HG02973 (cell line): Measurements from ENCODE around the gene TM4SF4.

Experiments used
- ATAC-seq: cut with Tn5 transposase; IDR thresholded peaks from one replicate; pipeline ENCODE4 v1.9.1; 2021; ENCODE audit warnings: moderate library complexity; ENCODE audit not compliant: unreplicated experiment

Gene TM4SF4

DNA sequence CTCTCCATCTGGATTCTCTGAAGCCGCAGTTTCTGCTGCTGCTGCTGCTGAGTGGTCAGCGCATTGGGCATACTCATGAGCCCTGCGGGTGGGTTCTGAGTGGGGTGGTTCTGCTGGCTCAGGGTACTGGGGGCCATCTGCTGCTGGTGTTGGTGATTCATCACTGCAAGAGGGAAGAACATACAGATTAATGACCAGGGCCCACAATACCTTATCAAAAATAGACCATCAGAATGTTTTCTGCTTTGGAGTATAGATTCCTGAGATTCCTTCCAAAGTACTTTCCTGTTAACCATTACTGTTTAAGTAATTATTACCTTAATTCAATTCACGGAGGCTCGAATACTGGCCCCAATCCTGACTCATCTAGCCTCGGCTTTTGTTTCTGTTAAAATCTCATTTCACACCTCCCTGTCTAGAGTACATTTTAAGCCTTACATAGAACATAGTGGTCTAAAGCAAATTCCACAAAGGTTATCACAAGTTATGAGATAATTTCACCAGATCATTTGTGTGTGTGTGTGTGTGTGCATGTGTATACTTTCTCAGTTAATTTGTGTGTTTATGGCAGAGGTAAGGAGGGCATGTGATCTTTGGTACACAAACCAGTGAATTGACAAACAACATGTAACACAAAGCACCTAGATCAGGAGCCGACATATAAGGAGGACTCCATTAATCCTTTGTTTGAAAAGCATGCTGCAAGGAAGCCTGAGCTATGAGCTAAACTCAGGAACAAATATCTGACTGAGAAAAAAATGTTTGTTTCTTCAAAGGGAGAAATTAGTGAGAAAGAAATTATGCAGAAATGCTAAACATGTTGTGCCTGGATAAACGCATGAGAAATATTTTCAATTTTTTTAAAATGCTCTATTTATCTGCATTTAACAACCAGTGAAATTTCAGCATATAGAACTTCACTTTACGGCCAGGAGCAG, 68.1 kb downstream of the TM4SF4 start:
- no peak for ATAC-seq

DNA sequence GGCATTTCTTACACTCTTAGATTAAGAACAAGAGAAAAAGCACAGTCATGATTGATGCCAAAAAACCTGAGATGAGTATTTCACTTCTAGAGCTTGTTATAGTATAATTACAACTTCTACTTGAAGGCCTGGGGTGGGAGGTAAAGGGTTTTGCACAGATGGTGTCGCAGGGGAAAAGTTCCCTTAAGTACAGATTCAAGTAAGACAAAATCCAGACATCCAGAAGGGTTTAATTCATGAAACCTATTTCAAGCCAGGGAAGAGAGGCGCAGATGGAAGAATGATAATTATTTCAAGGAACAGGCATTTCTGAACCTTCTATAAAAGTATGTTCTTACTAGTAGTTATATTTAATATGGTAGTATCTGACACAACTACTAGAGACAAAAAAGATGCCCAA, 70.6 kb downstream of the TM4SF4 start:
- ATAC-seq = no peak

DNA sequence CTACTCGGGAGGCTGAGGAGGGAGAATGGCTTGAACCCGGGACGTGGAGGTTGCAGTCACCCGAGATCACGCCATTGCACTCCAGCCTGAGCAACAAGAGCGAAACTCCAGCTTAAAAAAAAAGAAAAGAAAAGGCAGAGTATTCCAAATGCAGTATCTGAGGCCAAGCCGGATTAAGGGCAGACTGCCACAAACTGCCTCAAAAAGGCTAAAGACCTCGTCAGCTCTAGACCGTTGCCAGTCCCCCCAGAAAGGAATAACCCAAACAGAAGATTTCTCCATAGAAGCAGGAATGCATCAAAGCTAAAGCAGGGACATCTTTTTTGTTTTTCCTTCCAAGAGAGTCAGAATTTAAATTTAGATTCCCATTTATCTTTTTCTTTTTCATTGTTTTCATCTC, 72.9 kb downstream of the TM4SF4 start:
- no peak for ATAC-seq

DNA sequence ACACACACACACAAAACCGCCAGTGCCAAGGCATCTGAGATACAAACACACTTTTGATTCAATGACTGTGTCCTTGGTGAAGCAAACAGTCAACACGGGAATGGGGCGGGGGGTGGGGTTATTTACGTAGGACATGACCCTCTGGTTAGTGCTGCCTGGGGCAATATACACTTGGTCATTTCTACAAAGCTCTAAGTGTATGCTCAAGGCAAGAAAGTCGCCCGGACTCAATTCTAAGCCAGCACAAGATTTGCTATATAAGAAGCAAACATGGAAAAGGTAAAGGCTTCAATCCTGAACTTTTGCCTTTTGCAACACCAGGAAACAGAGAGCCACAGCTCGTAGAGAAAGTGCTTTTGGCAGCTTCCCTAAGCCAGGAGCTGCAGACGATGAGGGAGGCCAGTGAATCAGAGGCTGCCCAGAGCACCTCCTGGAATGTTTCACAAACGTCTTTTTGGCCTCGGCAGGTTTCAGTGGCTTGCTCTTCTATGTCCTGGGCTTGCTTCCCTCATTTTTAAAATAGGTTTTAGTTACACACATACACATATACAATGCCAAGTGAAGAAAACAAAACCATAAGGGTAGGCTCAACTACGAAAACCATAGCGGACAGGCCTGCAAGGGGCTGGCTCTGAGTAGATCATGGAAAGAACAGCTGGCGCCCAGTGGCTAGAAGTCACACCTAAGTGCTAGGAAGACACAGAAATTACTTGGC, 73.6 kb downstream of the TM4SF4 start:
- ATAC-seq = no peak

DNA sequence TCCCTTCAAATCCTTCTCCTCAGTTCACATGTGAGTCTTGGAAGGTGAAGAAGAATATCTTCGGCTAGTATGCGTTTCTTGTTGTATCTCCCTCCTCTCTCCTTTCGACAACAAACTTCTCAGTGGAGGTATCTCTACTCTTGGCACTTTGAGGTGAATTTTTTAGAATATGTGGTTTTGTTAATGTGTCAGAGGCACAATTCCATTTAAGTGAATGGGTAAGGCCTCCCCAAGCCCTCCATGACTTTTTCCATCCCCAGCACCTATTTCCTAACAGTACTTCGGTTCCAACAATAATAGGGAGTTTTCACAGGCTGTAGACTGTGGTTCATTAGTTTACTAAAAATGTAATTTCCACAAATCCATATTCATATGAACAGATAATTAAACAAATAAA, 74.2 kb downstream of the TM4SF4 start:
- ATAC-seq = no peak

DNA sequence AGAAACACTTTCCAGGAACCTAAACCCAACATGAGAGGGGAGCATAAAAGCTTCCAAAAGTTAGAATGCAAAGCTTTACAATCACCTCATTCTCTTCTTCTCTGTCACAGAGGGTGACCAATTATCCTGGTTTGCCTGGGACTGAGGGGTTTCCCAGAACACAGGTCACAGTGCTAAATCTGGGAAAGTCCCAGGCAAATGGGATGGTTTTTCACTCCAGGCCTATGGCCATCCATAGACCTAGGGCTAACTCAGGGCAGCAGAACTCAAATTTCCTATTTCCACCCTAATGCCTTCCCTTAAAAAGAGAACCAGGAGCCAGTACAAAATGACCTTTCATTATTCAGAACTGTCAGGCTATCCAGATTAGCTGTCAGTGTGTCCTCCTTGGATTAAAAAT, 77.0 kb downstream of the TM4SF4 start:
- ATAC-seq = no peak

- ATAC-seq = no peak
These were observed 78.2 kb downstream of the TM4SF4 start for GRCh38 chr3:149552700-149553099.
